Neural progenitor cell (in vitro differentiated cells): Measurements from ENCODE around the gene INSRR.

Experiments
- EZH2 ChIP-seq: fragments of 200-600 bp; sonication (generic); IDR thresholded peaks from 2 replicates; pipeline ENCODE4 v1.6.1; 2017; ENCODE audit warnings: antibody characterized with exemption, mild to moderate bottlenecking, moderate library complexity
- TF ChIP-seq, protein P1 (sequence below): fragments of 200-600 bp; sonication (generic); IDR thresholded peaks from 2 replicates; pipeline ENCODE4 v1.5.1; 2017; ENCODE audit warnings: antibody characterized with exemption, mild to moderate bottlenecking

DNA sequence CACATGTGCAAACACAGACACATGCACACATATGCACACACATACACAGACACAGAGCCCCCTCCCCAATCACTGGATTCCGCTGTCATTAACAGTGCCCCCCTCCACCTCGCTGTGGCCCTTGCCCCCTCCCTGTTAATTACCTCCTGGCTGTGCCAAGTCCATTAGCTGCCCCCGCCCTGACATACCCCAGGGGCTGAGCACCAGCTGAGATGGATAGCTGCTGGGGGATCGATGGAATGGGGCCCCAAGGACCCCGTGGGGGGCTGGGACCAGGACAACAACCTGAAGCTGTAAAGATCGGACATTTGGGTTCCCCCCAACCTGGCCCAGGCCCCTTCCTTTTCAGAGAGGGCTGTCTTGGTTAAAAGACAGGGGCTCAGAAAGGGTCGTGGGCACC is 25.0 kb upstream of the INSRR start:
- TF ChIP-seq, protein P1, sequence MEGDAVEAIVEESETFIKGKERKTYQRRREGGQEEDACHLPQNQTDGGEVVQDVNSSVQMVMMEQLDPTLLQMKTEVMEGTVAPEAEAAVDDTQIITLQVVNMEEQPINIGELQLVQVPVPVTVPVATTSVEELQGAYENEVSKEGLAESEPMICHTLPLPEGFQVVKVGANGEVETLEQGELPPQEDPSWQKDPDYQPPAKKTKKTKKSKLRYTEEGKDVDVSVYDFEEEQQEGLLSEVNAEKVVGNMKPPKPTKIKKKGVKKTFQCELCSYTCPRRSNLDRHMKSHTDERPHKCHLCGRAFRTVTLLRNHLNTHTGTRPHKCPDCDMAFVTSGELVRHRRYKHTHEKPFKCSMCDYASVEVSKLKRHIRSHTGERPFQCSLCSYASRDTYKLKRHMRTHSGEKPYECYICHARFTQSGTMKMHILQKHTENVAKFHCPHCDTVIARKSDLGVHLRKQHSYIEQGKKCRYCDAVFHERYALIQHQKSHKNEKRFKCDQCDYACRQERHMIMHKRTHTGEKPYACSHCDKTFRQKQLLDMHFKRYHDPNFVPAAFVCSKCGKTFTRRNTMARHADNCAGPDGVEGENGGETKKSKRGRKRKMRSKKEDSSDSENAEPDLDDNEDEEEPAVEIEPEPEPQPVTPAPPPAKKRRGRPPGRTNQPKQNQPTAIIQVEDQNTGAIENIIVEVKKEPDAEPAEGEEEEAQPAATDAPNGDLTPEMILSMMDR, result no peak
- no peak for TF ChIP-seq EZH2
